ENCODE data around the gene GALNT18. TPM values are rescaled to one million over a fixed set of nuclear protein-coding genes. Genes with fewer than 3 reads are reported as not detected.

Gene GALNT18
- total RNA-seq, 3 donors from 2014 or later (not counting 1 experiment from before 2014, with no cell fraction given) = 0.18 to 0.42 (median 0.38) TPM

GRCh38 chr11:11598243-11598642 lies 23.6 kb downstream of the GALNT18 start:
- no peak overlapping the region for H3K4me3 Mint-ChIP-seq
- Histone ChIP-seq H3K4me1 (ENCODE audit: control insufficient read depth, insufficient read depth, low read length) (no peaks in the 10 kb centered on the region), H3K4me3 (ENCODE audit: low read length) (no peak overlapping the region), H3K27ac (ENCODE audit: low read length) (no peak overlapping the region), H3K36me3 (ENCODE audit: control insufficient read depth, insufficient read depth, low read length) (no peaks in the 10 kb centered on the region), H3K9me3 (ENCODE audit: control insufficient read depth, insufficient read depth, low read length) (no peaks in the 10 kb centered on the region), H3K27me3 (ENCODE audit: control insufficient read depth, insufficient read depth, low read length) (peaks cover 2% of the 10 kb centered on the region)
- H3K27me3 Mint-ChIP-seq (ENCODE audit: low read depth in 2 of 2) = peaks cover 9 to 32% of the 10 kb centered on the region in 2 donors
- no peak for DNase-seq
- TF ChIP-seq CTCF (IDR thresholded peaks at IDR 0.05) = no peak
- H3K4me1 Mint-ChIP-seq = no peaks in the 10 kb centered on the region
- H3K27ac Mint-ChIP-seq = no peak overlapping the region
- H3K9me3 Mint-ChIP-seq = peaks cover 0 to 3% of the 10 kb centered on the region in 2 donors
- ATAC-seq = no peak
- WGBS (ENCODE audit: insufficient coverage) = 90% methylated on average over 1 of the region's 1 CpG
- intact Hi-C loops (cut with micrococcal nuclease) = no loop called here
- peaks cover 16% of the 10 kb centered on the region for H3K36me3 Mint-ChIP-seq

GRCh38 chr11:11594162-11594561 lies 27.6 kb downstream of the GALNT18 start:
- Histone ChIP-seq H3K27ac (ENCODE audit: low read length) (no peak overlapping the region), H3K27me3 (ENCODE audit: control insufficient read depth, insufficient read depth, low read length) (no peaks in the 10 kb centered on the region), H3K4me1 (ENCODE audit: control insufficient read depth, insufficient read depth, low read length) (peaks cover 6% of the 10 kb centered on the region), H3K4me3 (ENCODE audit: low read length) (no peak overlapping the region), H3K9me3 (ENCODE audit: control insufficient read depth, insufficient read depth, low read length) (no peaks in the 10 kb centered on the region), H3K36me3 (ENCODE audit: control insufficient read depth, insufficient read depth, low read length) (no peaks in the 10 kb centered on the region)
- TF ChIP-seq CTCF (IDR thresholded peaks at IDR 0.05) = no peak
- H3K4me3 Mint-ChIP-seq = no peak overlapping the region
- H3K4me1 Mint-ChIP-seq = peaks cover 6 to 8% of the 10 kb centered on the region in 2 donors
- WGBS (ENCODE audit: insufficient coverage) = 94% methylated on average over 2 of the region's 2 CpGs
- no peaks in the 10 kb centered on the region for H3K9me3 Mint-ChIP-seq
- no peak overlapping the region for H3K27ac Mint-ChIP-seq
- no peaks in the 10 kb centered on the region for H3K36me3 Mint-ChIP-seq
- no peak for DNase-seq
- intact Hi-C loops (cut with micrococcal nuclease) = no loop called here
- no peak for ATAC-seq
- H3K27me3 Mint-ChIP-seq (ENCODE audit: low read depth in 2 of 2) = peaks cover 0 to 6% of the 10 kb centered on the region in 2 donors

- Histone ChIP-seq H3K27me3 (ENCODE audit: control insufficient read depth, insufficient read depth, low read length) (no peaks in the 10 kb centered on the region), H3K4me3 (ENCODE audit: low read length) (no peak overlapping the region), H3K36me3 (ENCODE audit: control insufficient read depth, insufficient read depth, low read length) (no peaks in the 10 kb centered on the region), H3K4me1 (ENCODE audit: control insufficient read depth, insufficient read depth, low read length) (peaks cover 6% of the 10 kb centered on the region), H3K9me3 (ENCODE audit: control insufficient read depth, insufficient read depth, low read length) (no peaks in the 10 kb centered on the region), H3K27ac (ENCODE audit: low read length) (no peak overlapping the region)
- Mint-ChIP-seq H3K27ac (no peak overlapping the region), H3K36me3 (no peaks in the 10 kb centered on the region), H3K9me3 (no peaks in the 10 kb centered on the region), H3K4me1 (peaks cover 12% of the 10 kb centered on the region in 2 donors), H3K4me3 (no peak overlapping the region), H3K27me3 (ENCODE audit: low read depth in 2 of 2) (no peaks in the 10 kb centered on the region)
- no peak for ATAC-seq
- WGBS (ENCODE audit: insufficient coverage) = 86% methylated on average over 8 of the region's 8 CpGs
- no peak for DNase-seq
- intact Hi-C loops (cut with micrococcal nuclease) = no loop called here
- TF ChIP-seq CTCF (IDR thresholded peaks at IDR 0.05) = no peak
These were observed 29.6 kb downstream of the GALNT18 start for GRCh38 chr11:11592146-11592684.

- DNase-seq (no peak), ATAC-seq (peak in 2 of 3 donors; percentile 34 to 47)
- H3K27ac ChIP-seq (ENCODE audit: low read length) = no peak overlapping the region
- H3K4me1 ChIP-seq (ENCODE audit: control insufficient read depth, insufficient read depth, low read length) = peaks cover 6% of the 10 kb centered on the region
- H3K27me3 Mint-ChIP-seq (ENCODE audit: low read depth in 2 of 2) = no peaks in the 10 kb centered on the region
- peaks cover 12% of the 10 kb centered on the region in 2 donors for H3K4me1 Mint-ChIP-seq
- H3K4me3 Mint-ChIP-seq = peak overlapping the region; percentile 47
- no peaks in the 10 kb centered on the region for H3K9me3 ChIP-seq (ENCODE audit: control insufficient read depth, insufficient read depth, low read length)
- no peaks in the 10 kb centered on the region for H3K9me3 Mint-ChIP-seq
- 36% methylated on average over 4 of the region's 4 CpGs for WGBS (ENCODE audit: insufficient coverage)
- H3K27ac Mint-ChIP-seq = peak overlapping the region; percentile 29 to 64
- H3K36me3 Mint-ChIP-seq = no peaks in the 10 kb centered on the region
- no peaks in the 10 kb centered on the region for H3K27me3 ChIP-seq (ENCODE audit: control insufficient read depth, insufficient read depth, low read length)
- no peaks in the 10 kb centered on the region for H3K36me3 ChIP-seq (ENCODE audit: control insufficient read depth, insufficient read depth, low read length)
- no peak for TF ChIP-seq CTCF (IDR thresholded peaks at IDR 0.05)
- intact Hi-C loops (cut with micrococcal nuclease) = no loop called here
- H3K4me3 ChIP-seq (ENCODE audit: low read length) = no peak overlapping the region
These were observed 32.4 kb downstream of the GALNT18 start for GRCh38 chr11:11589437-11589836.

Data from natural killer cell (primary cell).